PC-9 (cell line): Measurements from ENCODE around the gene GPATCH1.

Source experiments
- EZH2 ChIP-seq: fragments of 200-600 bp; sonication (generic); IDR thresholded peaks from 2 replicates; pipeline ENCODE4 v1.8.0; 2017; ENCODE audit warnings: antibody characterized with exemption, low read depth
- TF ChIP-seq, protein P1 (sequence below): fragments of 200-600 bp; sonication (generic); conservative IDR thresholded peaks from 2 replicates; pipeline ENCODE4 v1.6.1; 2017; ENCODE audit warnings: mixed run types, antibody characterized with exemption, mild to moderate bottlenecking, moderate library complexity

DNA sequence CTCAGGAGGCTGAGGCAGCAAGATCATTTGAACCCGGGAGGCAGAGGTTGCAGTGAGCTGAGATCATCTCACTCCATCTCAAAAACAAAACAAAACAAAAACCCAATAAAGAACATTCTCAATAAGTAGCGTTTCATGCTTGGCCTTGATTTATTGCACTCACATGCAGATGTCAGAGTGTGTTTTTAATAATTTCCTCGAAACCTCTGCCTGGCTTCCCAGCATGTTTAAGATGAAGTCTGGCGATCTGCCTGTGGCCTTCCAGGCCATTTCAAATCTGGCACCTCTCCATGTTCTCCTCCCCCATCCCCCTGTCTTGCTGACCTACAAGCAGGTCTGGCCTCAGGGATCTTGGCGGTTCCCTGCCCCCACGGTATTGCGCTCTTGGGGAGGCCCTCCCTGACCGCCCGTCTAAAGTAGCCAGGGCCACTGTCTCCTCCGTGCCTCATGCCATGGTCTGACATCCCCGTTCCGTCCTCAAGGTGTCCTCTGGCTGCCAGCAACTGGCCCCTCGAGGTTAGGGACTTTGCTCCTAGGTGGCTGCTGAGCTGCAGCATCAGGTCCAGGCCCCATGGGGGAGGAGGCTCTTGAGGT, 52.6 kb downstream of the GPATCH1 start:
- TF ChIP-seq, protein P1, sequence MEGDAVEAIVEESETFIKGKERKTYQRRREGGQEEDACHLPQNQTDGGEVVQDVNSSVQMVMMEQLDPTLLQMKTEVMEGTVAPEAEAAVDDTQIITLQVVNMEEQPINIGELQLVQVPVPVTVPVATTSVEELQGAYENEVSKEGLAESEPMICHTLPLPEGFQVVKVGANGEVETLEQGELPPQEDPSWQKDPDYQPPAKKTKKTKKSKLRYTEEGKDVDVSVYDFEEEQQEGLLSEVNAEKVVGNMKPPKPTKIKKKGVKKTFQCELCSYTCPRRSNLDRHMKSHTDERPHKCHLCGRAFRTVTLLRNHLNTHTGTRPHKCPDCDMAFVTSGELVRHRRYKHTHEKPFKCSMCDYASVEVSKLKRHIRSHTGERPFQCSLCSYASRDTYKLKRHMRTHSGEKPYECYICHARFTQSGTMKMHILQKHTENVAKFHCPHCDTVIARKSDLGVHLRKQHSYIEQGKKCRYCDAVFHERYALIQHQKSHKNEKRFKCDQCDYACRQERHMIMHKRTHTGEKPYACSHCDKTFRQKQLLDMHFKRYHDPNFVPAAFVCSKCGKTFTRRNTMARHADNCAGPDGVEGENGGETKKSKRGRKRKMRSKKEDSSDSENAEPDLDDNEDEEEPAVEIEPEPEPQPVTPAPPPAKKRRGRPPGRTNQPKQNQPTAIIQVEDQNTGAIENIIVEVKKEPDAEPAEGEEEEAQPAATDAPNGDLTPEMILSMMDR: no peak
- TF ChIP-seq EZH2: no peak
